DND-41 (cell line): ENCODE results near the gene IL7R.

Experiments
- EZH2 ChIP-seq: IDR thresholded peaks from 3 replicates; pipeline ENCODE4 v1.6.1; 2012; ENCODE audit warnings: borderline replicate concordance, low read depth, mild to moderate bottlenecking, moderate library complexity, low read length, inconsistent platforms; ENCODE audit not compliant: severe bottlenecking
- TF ChIP-seq, protein P1 (sequence below): IDR thresholded peaks from 2 replicates; pipeline ENCODE4 v1.5.1; 2012; ENCODE audit warnings: borderline replicate concordance, low read length, moderate library complexity, mild to moderate bottlenecking; ENCODE audit not compliant: poor library complexity, severe bottlenecking; ENCODE audit errors: extremely low read depth

DNA sequence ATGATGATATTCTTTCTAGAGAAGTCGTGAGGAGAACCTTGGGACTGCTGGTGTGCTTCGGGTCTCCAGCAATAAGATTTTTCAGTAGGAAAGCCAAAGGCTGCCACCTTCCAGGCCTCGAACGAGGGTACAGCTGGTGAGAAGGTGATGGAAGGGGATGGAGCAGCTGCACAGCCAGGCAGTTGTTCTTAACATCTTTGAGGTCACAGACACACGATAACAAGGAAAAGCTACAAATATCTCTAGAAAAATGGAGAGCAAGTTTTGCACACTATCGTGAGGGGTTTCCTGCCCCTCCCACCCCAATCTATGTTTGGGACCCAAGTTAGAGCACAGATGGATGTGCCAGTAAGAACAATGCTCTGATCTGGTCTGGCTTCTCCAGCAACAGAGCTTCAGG, 6.8 kb upstream of the IL7R start:
- TF ChIP-seq, protein P1, sequence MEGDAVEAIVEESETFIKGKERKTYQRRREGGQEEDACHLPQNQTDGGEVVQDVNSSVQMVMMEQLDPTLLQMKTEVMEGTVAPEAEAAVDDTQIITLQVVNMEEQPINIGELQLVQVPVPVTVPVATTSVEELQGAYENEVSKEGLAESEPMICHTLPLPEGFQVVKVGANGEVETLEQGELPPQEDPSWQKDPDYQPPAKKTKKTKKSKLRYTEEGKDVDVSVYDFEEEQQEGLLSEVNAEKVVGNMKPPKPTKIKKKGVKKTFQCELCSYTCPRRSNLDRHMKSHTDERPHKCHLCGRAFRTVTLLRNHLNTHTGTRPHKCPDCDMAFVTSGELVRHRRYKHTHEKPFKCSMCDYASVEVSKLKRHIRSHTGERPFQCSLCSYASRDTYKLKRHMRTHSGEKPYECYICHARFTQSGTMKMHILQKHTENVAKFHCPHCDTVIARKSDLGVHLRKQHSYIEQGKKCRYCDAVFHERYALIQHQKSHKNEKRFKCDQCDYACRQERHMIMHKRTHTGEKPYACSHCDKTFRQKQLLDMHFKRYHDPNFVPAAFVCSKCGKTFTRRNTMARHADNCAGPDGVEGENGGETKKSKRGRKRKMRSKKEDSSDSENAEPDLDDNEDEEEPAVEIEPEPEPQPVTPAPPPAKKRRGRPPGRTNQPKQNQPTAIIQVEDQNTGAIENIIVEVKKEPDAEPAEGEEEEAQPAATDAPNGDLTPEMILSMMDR = peak; percentile 18
- no peak for TF ChIP-seq EZH2
